C4-2B (cell line): ENCODE measurements around the gene SGPP2.
"Not testable (repeated sequence)": the region's sequence is repeated elsewhere in the genome, so short reads cannot be mapped to it uniquely, and the experiment has no call there.

Source experiments
- H3K27ac ChIP-seq: fragments of 450-650 bp; 2 replicates; pipeline ENCODE4 v1.5.1; 2017
- CTCF ChIP-seq: fragments of 450-650 bp; conservative IDR thresholded peaks from 2 replicates; pipeline ENCODE4 v1.5.1; 2017; ENCODE audit warnings: mild to moderate bottlenecking
- ZFX ChIP-seq: fragments of 450-650 bp; IDR thresholded peaks from 2 replicates; pipeline ENCODE4 v1.6.1; 2017

The SGPP2 gene

GRCh38 chr2:222398446-222398885 is 25.9 kb upstream of the SGPP2 start:
- TF ChIP-seq ZFX, result no peak
- TF ChIP-seq CTCF, result no peak
- H3K27ac ChIP-seq, result no peak overlapping the region

- no peak overlapping the region for H3K27ac ChIP-seq
- TF ChIP-seq ZFX, result no peak
Measured at GRCh38 chr2:222399038-222399783, 25.1 kb upstream of the SGPP2 start.

- TF ChIP-seq CTCF (no peak), ZFX (no peak)
- H3K27ac ChIP-seq, result no peak overlapping the region
Measured at GRCh38 chr2:222404151-222404905, 20.0 kb upstream of the SGPP2 start.

- H3K27ac ChIP-seq, result no peak overlapping the region
- TF ChIP-seq CTCF (no peak), ZFX (no peak)
Measured at GRCh38 chr2:222408684-222409083, 15.7 kb upstream of the SGPP2 start.

- H3K27ac ChIP-seq, result no peak overlapping the region
- TF ChIP-seq ZFX (no peak), CTCF (no peak)
Measured at GRCh38 chr2:222410534-222410933, 13.8 kb upstream of the SGPP2 start.

GRCh38 chr2:222412334-222412733 is 12.0 kb upstream of the SGPP2 start:
- not testable (repeated sequence) for H3K27ac ChIP-seq

DNA sequence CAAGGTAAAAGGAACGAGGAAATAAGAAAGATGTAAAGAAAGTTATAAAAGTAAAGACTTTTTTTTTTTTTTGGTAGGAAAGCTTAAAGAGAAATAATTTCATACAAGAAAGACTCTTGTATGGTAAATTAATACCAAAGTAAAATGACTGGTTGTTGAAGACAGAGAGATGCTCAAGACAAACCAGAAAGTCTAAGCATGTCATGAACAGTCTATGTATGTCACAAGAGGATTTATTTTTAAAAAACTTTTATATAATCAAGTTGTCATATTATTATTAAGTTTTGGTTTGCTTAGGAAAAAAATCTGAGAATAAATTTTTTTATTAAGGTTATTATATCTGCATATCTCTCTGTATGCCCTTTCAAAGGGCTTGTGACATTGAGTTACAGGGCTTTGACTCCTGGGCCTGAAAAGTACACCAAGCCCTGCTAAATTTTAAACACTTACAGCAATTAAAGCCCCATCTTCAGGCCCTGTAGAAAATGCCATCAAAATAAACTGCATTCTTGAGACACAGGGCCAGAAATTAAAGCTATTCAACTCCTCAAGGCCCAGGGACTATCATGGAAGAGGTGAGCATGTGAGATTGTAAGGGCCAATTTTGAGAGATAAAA is 10.9 kb upstream of the SGPP2 start:
- TF ChIP-seq CTCF (no peak), ZFX (no peak)
- H3K27ac ChIP-seq, result no peak overlapping the region

DNA sequence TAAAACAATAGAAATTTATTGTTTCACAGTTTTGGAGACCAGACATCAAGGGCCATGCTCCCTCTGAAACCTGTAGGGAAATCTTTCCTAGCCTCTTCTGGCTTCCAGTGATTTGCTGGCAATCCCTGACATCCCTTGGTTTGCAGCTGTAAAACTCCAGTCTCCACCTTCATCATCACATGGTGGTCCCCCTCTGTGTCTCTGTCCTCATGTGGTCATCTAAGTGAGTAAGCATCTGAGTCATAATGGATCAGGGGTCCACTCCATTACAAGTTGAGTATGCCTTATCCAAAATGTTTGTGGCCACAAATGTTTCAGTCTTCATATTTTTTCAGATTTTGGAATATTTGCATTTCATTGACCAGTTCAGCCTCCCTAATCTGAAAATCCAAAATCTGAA is 5.6 kb upstream of the SGPP2 start:
- no peak for TF ChIP-seq ZFX
- TF ChIP-seq CTCF, result no peak
- H3K27ac ChIP-seq, result no peak overlapping the region
